ENCODE results near the gene SYT1. TPM values are rescaled to one million over a fixed set of nuclear protein-coding genes. Genes with fewer than 3 reads are reported as not detected.
"Not testable (repeated sequence)": the region's sequence is repeated elsewhere in the genome, so short reads cannot be mapped to it uniquely, and the experiment has no call there.

SYT1 gene
- total and polyA plus RNA-seq, 4 donors, result 0.53 to 0.84 (median 0.64) TPM

DNA sequence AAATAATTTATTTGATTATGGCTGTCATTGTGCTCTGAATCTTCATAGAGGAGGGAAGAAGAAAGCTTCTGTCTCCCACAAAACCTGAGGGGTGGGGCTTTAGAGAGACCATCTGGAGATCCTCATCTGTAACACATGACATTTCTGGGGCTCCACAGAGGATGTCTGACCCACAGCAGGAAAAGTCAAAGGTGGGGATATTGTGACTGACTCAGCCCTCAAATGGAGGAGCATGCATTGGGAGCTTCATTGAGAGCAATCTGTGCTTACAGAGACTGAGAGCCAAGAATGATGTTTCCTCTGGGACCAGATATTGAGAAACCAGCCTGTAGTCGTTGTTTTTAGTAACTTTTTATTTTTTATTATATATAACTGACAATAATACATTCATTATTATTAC, 158.7 kb downstream of the SYT1 start (continued):
- TF ChIP-seq GABPA (IDR thresholded peaks at IDR 0.05 in 1 of 2, conservative IDR thresholded peaks at IDR 0.05 in 1 of 2), result no peak

DNA sequence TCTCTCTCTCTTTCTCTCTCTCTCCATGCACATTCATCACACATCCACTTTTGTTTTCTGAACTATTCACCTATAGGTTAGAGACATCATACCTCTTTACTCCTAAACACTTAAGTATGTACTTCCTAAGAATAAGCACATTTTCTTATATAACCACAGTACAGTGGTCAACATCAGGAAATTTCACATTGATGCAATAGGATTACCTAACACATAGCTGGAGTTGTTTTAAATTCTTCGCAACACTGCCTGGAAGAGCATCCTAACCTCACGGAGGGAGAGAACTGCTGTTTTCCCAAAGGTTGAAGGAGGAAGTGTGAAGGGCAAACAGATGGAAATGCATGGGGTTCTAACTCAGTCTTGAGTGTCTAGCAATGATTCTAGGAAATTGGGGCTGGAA, 159.2 kb downstream of the SYT1 start:
- Histone ChIP-seq H3K9me3 (ENCODE audit: control insufficient read depth in 4 of 4, low read length in 3 of 4) (no peaks in the 10 kb centered on the region), H3K27ac (ENCODE audit: low read depth in 1 of 2, low read length in 2 of 2) (no peak overlapping the region), H3K9ac (ENCODE audit: low read depth in 1 of 2, low read length in 2 of 2) (no peak overlapping the region), H3K27me3 (ENCODE audit: control insufficient read depth in 4 of 4, insufficient read depth in 4 of 4, low read length in 3 of 4) (no peaks in the 10 kb centered on the region), H3K4me3 (ENCODE audit: low read depth in 1 of 3, low read length in 3 of 3) (no peak overlapping the region), H3K4me1 (ENCODE audit: control insufficient read depth in 4 of 4, insufficient read depth in 4 of 4, low read length in 3 of 4) (no peaks in the 10 kb centered on the region), H3K36me3 (ENCODE audit: control insufficient read depth in 4 of 4, insufficient read depth in 3 of 4, low read depth in 1 of 4, low read length in 3 of 4) (no peaks in the 10 kb centered on the region)
- 55% methylated on average over 2 of the region's 2 CpGs for WGBS
- DNase-seq (ENCODE audit: low spot score), result no peak
- TF ChIP-seq, protein P1, sequence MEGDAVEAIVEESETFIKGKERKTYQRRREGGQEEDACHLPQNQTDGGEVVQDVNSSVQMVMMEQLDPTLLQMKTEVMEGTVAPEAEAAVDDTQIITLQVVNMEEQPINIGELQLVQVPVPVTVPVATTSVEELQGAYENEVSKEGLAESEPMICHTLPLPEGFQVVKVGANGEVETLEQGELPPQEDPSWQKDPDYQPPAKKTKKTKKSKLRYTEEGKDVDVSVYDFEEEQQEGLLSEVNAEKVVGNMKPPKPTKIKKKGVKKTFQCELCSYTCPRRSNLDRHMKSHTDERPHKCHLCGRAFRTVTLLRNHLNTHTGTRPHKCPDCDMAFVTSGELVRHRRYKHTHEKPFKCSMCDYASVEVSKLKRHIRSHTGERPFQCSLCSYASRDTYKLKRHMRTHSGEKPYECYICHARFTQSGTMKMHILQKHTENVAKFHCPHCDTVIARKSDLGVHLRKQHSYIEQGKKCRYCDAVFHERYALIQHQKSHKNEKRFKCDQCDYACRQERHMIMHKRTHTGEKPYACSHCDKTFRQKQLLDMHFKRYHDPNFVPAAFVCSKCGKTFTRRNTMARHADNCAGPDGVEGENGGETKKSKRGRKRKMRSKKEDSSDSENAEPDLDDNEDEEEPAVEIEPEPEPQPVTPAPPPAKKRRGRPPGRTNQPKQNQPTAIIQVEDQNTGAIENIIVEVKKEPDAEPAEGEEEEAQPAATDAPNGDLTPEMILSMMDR (IDR thresholded peaks at IDR 0.05; ENCODE audit: low read depth, low read length, missing input control), result no peak
- TF ChIP-seq HNF4A (conservative IDR thresholded peaks at IDR 0.05) (no peak), RXRA (IDR thresholded peaks at IDR 0.05) (no peak), JUND (IDR thresholded peaks at IDR 0.05) (no peak), FOXA2 (IDR thresholded peaks at IDR 0.05) (no peak), YY1 (IDR thresholded peaks at IDR 0.05) (no peak), TAF1 (conservative IDR thresholded peaks at IDR 0.05) (no peak), NR2F2 (IDR thresholded peaks at IDR 0.05) (no peak), FOXA1 (IDR thresholded peaks at IDR 0.05) (no peak), REST (IDR thresholded peaks at IDR 0.05) (no peak), ZBTB33 (IDR thresholded peaks at IDR 0.05) (no peak), ATF3 (IDR thresholded peaks at IDR 0.05) (no peak)
- TF ChIP-seq, protein P2, sequence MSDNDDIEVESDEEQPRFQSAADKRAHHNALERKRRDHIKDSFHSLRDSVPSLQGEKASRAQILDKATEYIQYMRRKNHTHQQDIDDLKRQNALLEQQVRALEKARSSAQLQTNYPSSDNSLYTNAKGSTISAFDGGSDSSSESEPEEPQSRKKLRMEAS (IDR thresholded peaks at IDR 0.05), result no peak

GRCh38 chr12:79033788-79034187, 169.2 kb downstream of the SYT1 start:
- Histone ChIP-seq H3K27ac (ENCODE audit: low read depth in 1 of 2, low read length in 2 of 2) (no peak overlapping the region), H3K9me3 (ENCODE audit: control insufficient read depth in 4 of 4, low read length in 3 of 4) (no peaks in the 10 kb centered on the region)

DNA sequence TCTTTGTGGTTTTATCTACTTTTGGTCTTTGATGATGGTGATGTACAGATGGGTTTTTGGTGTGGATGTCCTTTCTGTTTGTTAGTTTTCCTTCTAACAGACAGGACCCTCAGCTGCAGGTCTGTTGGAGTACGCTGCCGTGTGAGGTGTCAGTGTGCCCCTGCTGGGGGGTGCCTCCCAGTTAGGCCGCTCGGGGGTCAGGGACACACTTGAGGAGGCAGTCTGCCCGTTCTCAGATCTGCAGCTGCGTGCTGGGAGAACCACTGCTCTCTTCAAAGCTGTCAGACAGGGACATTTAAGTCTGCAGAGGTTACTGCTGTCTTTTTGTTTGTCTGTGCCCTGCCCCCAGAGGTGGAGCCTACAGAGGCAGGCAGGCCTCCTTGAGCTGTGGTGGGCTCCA, 180.2 kb downstream of the SYT1 start:
- H3K27ac ChIP-seq (ENCODE audit: low read depth in 1 of 2, low read length in 2 of 2); H3K36me3 ChIP-seq (ENCODE audit: control insufficient read depth in 4 of 4, insufficient read depth in 3 of 4, low read depth in 1 of 4, low read length in 3 of 4); H3K27me3 ChIP-seq (ENCODE audit: control insufficient read depth in 4 of 4, insufficient read depth in 4 of 4, low read length in 3 of 4); H3K4me3 ChIP-seq (ENCODE audit: low read depth in 1 of 3, low read length in 3 of 3); DNase-seq (ENCODE audit: low spot score); H3K9ac ChIP-seq (ENCODE audit: low read depth in 1 of 2, low read length in 2 of 2); H3K4me1 ChIP-seq (ENCODE audit: control insufficient read depth in 4 of 4, insufficient read depth in 4 of 4, low read length in 3 of 4); H3K9me3 ChIP-seq (ENCODE audit: control insufficient read depth in 4 of 4, low read length in 3 of 4): not testable (repeated sequence)
- WGBS, result 67% methylated on average over 6 of the region's 6 CpGs

More at GRCh38 chr12:79033788-79034187, 169.2 kb downstream of the SYT1 start:
- TF ChIP-seq GABPA (IDR thresholded peaks at IDR 0.05 in 1 of 2, conservative IDR thresholded peaks at IDR 0.05 in 1 of 2) (no peak), TAF1 (conservative IDR thresholded peaks at IDR 0.05) (no peak), RAD21 (IDR thresholded peaks at IDR 0.05) (no peak), YY1 (IDR thresholded peaks at IDR 0.05) (no peak), NR2F2 (IDR thresholded peaks at IDR 0.05) (no peak)
- Histone ChIP-seq H3K27me3 (ENCODE audit: control insufficient read depth in 4 of 4, insufficient read depth in 4 of 4, low read length in 3 of 4) (peaks cover 0 to 4% (median 0%) of the 10 kb centered on the region in 4 donors), H3K9ac (ENCODE audit: low read depth in 1 of 2, low read length in 2 of 2) (no peak overlapping the region), H3K4me3 (ENCODE audit: low read depth in 1 of 3, low read length in 3 of 3) (no peak overlapping the region), H3K36me3 (ENCODE audit: control insufficient read depth in 4 of 4, insufficient read depth in 3 of 4, low read depth in 1 of 4, low read length in 3 of 4) (no peaks in the 10 kb centered on the region), H3K4me1 (ENCODE audit: control insufficient read depth in 4 of 4, insufficient read depth in 4 of 4, low read length in 3 of 4) (no peaks in the 10 kb centered on the region)
- no peak for DNase-seq (ENCODE audit: low spot score)

GRCh38 chr12:79045149-79045703, 180.7 kb downstream of the SYT1 start:
- H3K4me3 ChIP-seq (ENCODE audit: low read depth in 1 of 3, low read length in 3 of 3); H3K27me3 ChIP-seq (ENCODE audit: control insufficient read depth in 4 of 4, insufficient read depth in 4 of 4, low read length in 3 of 4); H3K9ac ChIP-seq (ENCODE audit: low read depth in 1 of 2, low read length in 2 of 2); H3K9me3 ChIP-seq (ENCODE audit: control insufficient read depth in 4 of 4, low read length in 3 of 4); H3K4me1 ChIP-seq (ENCODE audit: control insufficient read depth in 4 of 4, insufficient read depth in 4 of 4, low read length in 3 of 4); H3K36me3 ChIP-seq (ENCODE audit: control insufficient read depth in 4 of 4, insufficient read depth in 3 of 4, low read depth in 1 of 4, low read length in 3 of 4); H3K27ac ChIP-seq (ENCODE audit: low read depth in 1 of 2, low read length in 2 of 2); DNase-seq (ENCODE audit: low spot score): not testable (repeated sequence)
- 89% methylated on average over 30 of the region's 32 CpGs for WGBS

Measured in liver (tissue), 9 donors.